Forelimb muscle (tissue), 1 donor: ENCODE results near the gene ITPKB. TPM values are rescaled to one million over a fixed set of nuclear protein-coding genes. Genes with fewer than 3 reads are reported as not detected.
"Not testable (repeated sequence)": the region's sequence is repeated elsewhere in the genome, so short reads cannot be mapped to it uniquely, and the experiment has no call there.

Experiments used
- DNase-seq: peaks from one replicate; pipeline ENCODE4 v3.0.0-alpha.2; 2013; ENCODE audit warnings: low read depth
- polyA plus RNA-seq: library from polyadenylated mRNA; unstranded; fragments of 120-200 nt; gene quantifications from one replicate; pipeline ENCODE4 v1.2.1, GENCODE V29; 2013; ENCODE audit not compliant: insufficient read length

Gene ITPKB
- polyA plus RNA-seq, 1 donor: 18.9 TPM

GRCh38 chr1:226603858-226604559, 135.1 kb downstream of the ITPKB start:
- no peak for DNase-seq

- DNase-seq: no peak
These were observed 135.8 kb downstream of the ITPKB start for GRCh38 chr1:226603022-226603857.

- no peak for DNase-seq
These were observed 136.7 kb downstream of the ITPKB start for GRCh38 chr1:226602186-226603021.

GRCh38 chr1:226601456-226601855, 137.6 kb downstream of the ITPKB start:
- DNase-seq: no peak

- no peak for DNase-seq
These were observed 138.8 kb downstream of the ITPKB start for GRCh38 chr1:226600254-226600653.

GRCh38 chr1:226599636-226600238, 139.3 kb downstream of the ITPKB start:
- no peak for DNase-seq

- DNase-seq: not testable (repeated sequence)
These were observed 140.1 kb downstream of the ITPKB start for GRCh38 chr1:226598955-226599354.

- DNase-seq: no peak
These were observed 140.6 kb downstream of the ITPKB start for GRCh38 chr1:226598455-226598849.

- DNase-seq: no peak
These were observed 141.2 kb downstream of the ITPKB start for GRCh38 chr1:226597616-226598454.

- DNase-seq: no peak
These were observed 142.4 kb downstream of the ITPKB start for GRCh38 chr1:226596531-226597165.

- DNase-seq: no peak
These were observed 145.5 kb downstream of the ITPKB start for GRCh38 chr1:226593541-226593940.

- no peak for DNase-seq
These were observed 148.5 kb downstream of the ITPKB start for GRCh38 chr1:226590614-226591013.

- no peak for DNase-seq
These were observed 149.9 kb downstream of the ITPKB start for GRCh38 chr1:226589008-226589733.

GRCh38 chr1:226588484-226588883, 150.6 kb downstream of the ITPKB start:
- no peak for DNase-seq

GRCh38 chr1:226586650-226587422, 152.2 kb downstream of the ITPKB start:
- DNase-seq: no peak

- DNase-seq: no peak
These were observed 153.0 kb downstream of the ITPKB start for GRCh38 chr1:226586116-226586515.

GRCh38 chr1:226584164-226584563, 154.9 kb downstream of the ITPKB start:
- no peak for DNase-seq

GRCh38 chr1:226582966-226583365, 156.1 kb downstream of the ITPKB start:
- DNase-seq: no peak
